Measurements from ENCODE around the gene BMP15.

Gene BMP15

GRCh38 chrX:50942471-50942870 lies 31.9 kb downstream of the BMP15 start (continued):
- no peak for TF ChIP-seq ZSCAN4 (tag by site-specific recombination; IDR thresholded peaks at IDR 0.05)

GRCh38 chrX:50952406-50952805 lies 41.9 kb downstream of the BMP15 start:
- H3K4me1 ChIP-seq (ENCODE audit: control insufficient read depth, insufficient read depth, low read length) = no peaks in the 10 kb centered on the region
- CTCF ChIA-PET = no interaction called here
- no peaks in the 10 kb centered on the region for H3K36me3 ChIP-seq (ENCODE audit: control insufficient read depth in 2 of 2, insufficient read depth in 1 of 2, low read length in 2 of 2)
- H3K27ac ChIP-seq (ENCODE audit: extremely low read depth, low read depth, low read length) = no peak overlapping the region
- POLR2A ChIA-PET = no interaction called here
- TF ChIP-seq ZNF670 (tag by site-specific recombination; IDR thresholded peaks at IDR 0.05; ENCODE audit: low read depth) = no peak
- no peak for TF ChIP-seq ZFP41 (tag by site-specific recombination; IDR thresholded peaks at IDR 0.05; ENCODE audit: borderline replicate concordance)
- no peak for TF ChIP-seq ZFP3 (tag by site-specific recombination; IDR thresholded peaks at IDR 0.05; ENCODE audit: low read depth)
- TF ChIP-seq ZNF311 (tag by site-specific recombination; IDR thresholded peaks at IDR 0.05; ENCODE audit: borderline replicate concordance) = no peak
- TF ChIP-seq ZNF501 (tag by site-specific recombination; IDR thresholded peaks at IDR 0.05) = no peak
- TF ChIP-seq ZSCAN16 (tag by site-specific recombination; IDR thresholded peaks at IDR 0.05) = no peak
- no peak for TF ChIP-seq KLF10 (tag by site-specific recombination; IDR thresholded peaks at IDR 0.05)
- TF ChIP-seq PRDM2 (tag by site-specific recombination; IDR thresholded peaks at IDR 0.05; ENCODE audit: borderline replicate concordance) = no peak
- TF ChIP-seq ZNF654 (tag by site-specific recombination; IDR thresholded peaks at IDR 0.05; ENCODE audit: low read depth) = no peak
- no peak for TF ChIP-seq PATZ1 (tag by site-specific recombination; IDR thresholded peaks at IDR 0.05)
- TF ChIP-seq ZNF350 (tag by site-specific recombination; IDR thresholded peaks at IDR 0.05) = no peak
- TF ChIP-seq ZNF585B (tag by site-specific recombination; IDR thresholded peaks at IDR 0.05) = no peak
- no peak for TF ChIP-seq RBAK (tag by site-specific recombination; IDR thresholded peaks at IDR 0.05)
- TF ChIP-seq ZNF555 (tag by site-specific recombination; conservative IDR thresholded peaks at IDR 0.05) = no peak
- TF ChIP-seq ZNF558 (tag by site-specific recombination; IDR thresholded peaks at IDR 0.05) = no peak
- TF ChIP-seq ZNF692 (tag by site-specific recombination; IDR thresholded peaks at IDR 0.05) = no peak
- TF ChIP-seq ZNF148 (tag by site-specific recombination; IDR thresholded peaks at IDR 0.05; ENCODE audit: borderline replicate concordance) = no peak
- no peak for TF ChIP-seq ZFHX2 (tag by site-specific recombination; conservative IDR thresholded peaks at IDR 0.05)
- no peak for TF ChIP-seq ZNF174 (tag by site-specific recombination; IDR thresholded peaks at IDR 0.05)
- TF ChIP-seq GLIS2 (tag by site-specific recombination; IDR thresholded peaks at IDR 0.05) = no peak
- H3K9me3 ChIP-seq (ENCODE audit: control insufficient read depth, insufficient read depth, low read depth, low read length) = no peaks in the 10 kb centered on the region
- no peak overlapping the region for H3K4me3 ChIP-seq (ENCODE audit: low read depth, low read length)

Measured in HEK293 (cell line).